Panc1 (cell line): Measurements from ENCODE around the gene DMGDH.

Experiments
- CTCF ChIP-seq: fragments of 450-650 bp; IDR thresholded peaks from 2 replicates; pipeline ENCODE4 v1.5.1; 2017; ENCODE audit warnings: mild to moderate bottlenecking
- SIN3A ChIP-seq: IDR thresholded peaks from 2 replicates; pipeline ENCODE4 v1.6.1; 2012; ENCODE audit warnings: low read depth, mild to moderate bottlenecking, low read length, moderate library complexity, borderline replicate concordance; ENCODE audit not compliant: insufficient read depth

GRCh38 chr5:78959767-78960166, 109.7 kb downstream of the DMGDH start:
- TF ChIP-seq SIN3A (no peak), CTCF (no peak)
